Measurements from ENCODE around the gene SPATA33. TPM values are rescaled to one million over a fixed set of nuclear protein-coding genes. Genes with fewer than 3 reads are reported as not detected.

Gene SPATA33
- total RNA-seq, 2 experiments from 2014 or later, result 6.3 to 7.1 TPM

GRCh38 chr16:89645122-89645521, 12.5 kb upstream of the SPATA33 start:
- H3K27me3 Mint-ChIP-seq, result no peaks in the 10 kb centered on the region
- H3K9me3 Mint-ChIP-seq, result no peaks in the 10 kb centered on the region
- CTCF ChIA-PET, result no interaction called here
- no peak for TF ChIP-seq CTCF (IDR thresholded peaks at IDR 0.05)
- POLR2A ChIA-PET, result no interaction called here
- H3K4me3 Mint-ChIP-seq, result no peak overlapping the region
- peaks cover 10% of the 10 kb centered on the region for H3K4me1 Mint-ChIP-seq (ENCODE audit: low read depth)
- intact Hi-C loops (cut with micrococcal nuclease), result no loop called here
- no peak for DNase-seq
- no peak for ATAC-seq
- H3K27ac Mint-ChIP-seq, result no peak overlapping the region
- H3K36me3 Mint-ChIP-seq (ENCODE audit: low read depth), result peaks cover 26% of the 10 kb centered on the region

- ATAC-seq, result no peak
- H3K36me3 Mint-ChIP-seq (ENCODE audit: low read depth), result peaks cover 29% of the 10 kb centered on the region
Observed at GRCh38 chr16:89646270-89646669, 11.4 kb upstream of the SPATA33 start.

GRCh38 chr16:89646906-89647305, 10.7 kb upstream of the SPATA33 start:
- Mint-ChIP-seq H3K27me3 (no peaks in the 10 kb centered on the region), H3K4me3 (no peak overlapping the region), H3K4me1 (ENCODE audit: low read depth) (no peaks in the 10 kb centered on the region), H3K27ac (no peak overlapping the region), H3K36me3 (ENCODE audit: low read depth) (peaks cover 29% of the 10 kb centered on the region), H3K9me3 (no peaks in the 10 kb centered on the region)
- ChIA-PET CTCF (no interaction called here), POLR2A (no interaction called here)
- DNase-seq, result no peak
- intact Hi-C loops (cut with micrococcal nuclease), result no loop called here
- ATAC-seq, result no peak
- no peak for TF ChIP-seq CTCF (IDR thresholded peaks at IDR 0.05)

More at GRCh38 chr16:89646270-89646669, 11.4 kb upstream of the SPATA33 start:
- H3K4me3 Mint-ChIP-seq, result no peak overlapping the region
- CTCF ChIA-PET, result no interaction called here
- intact Hi-C loops (cut with micrococcal nuclease), result no loop called here
- H3K9me3 Mint-ChIP-seq, result no peaks in the 10 kb centered on the region
- no peak overlapping the region for H3K27ac Mint-ChIP-seq
- TF ChIP-seq CTCF (IDR thresholded peaks at IDR 0.05), result no peak
- H3K27me3 Mint-ChIP-seq, result no peaks in the 10 kb centered on the region
- H3K4me1 Mint-ChIP-seq (ENCODE audit: low read depth), result peaks cover 2% of the 10 kb centered on the region
- POLR2A ChIA-PET, result no interaction called here
- no peak for DNase-seq

- intact Hi-C loops (cut with micrococcal nuclease), result no loop called here
- peaks cover 18% of the 10 kb centered on the region for H3K36me3 Mint-ChIP-seq (ENCODE audit: low read depth)
- DNase-seq, result no peak
- no peak for ATAC-seq
- peaks cover 20% of the 10 kb centered on the region for H3K4me1 Mint-ChIP-seq (ENCODE audit: low read depth)
- H3K9me3 Mint-ChIP-seq, result no peaks in the 10 kb centered on the region
- no peak overlapping the region for H3K27ac Mint-ChIP-seq
- CTCF ChIA-PET, result interaction anchor here (1.2 kb wide), 1 partner anchor 15 kb away, joined by 5 read pairs; no protein-coding TSS in a partner anchor
- H3K4me3 Mint-ChIP-seq, result no peak overlapping the region
- no peaks in the 10 kb centered on the region for H3K27me3 Mint-ChIP-seq
- no peak for TF ChIP-seq CTCF (IDR thresholded peaks at IDR 0.05)
- POLR2A ChIA-PET, result interaction anchor here (1.0 to 1.2 kb wide), 2 partner anchors 11 to 107 kb away, joined by 4 to 5 read pairs; no protein-coding TSS in a partner anchor
Observed at GRCh38 chr16:89651584-89651983, 6.1 kb upstream of the SPATA33 start.

GRCh38 chr16:89653656-89654295, 3.9 kb upstream of the SPATA33 start:
- TF ChIP-seq CTCF (IDR thresholded peaks at IDR 0.05), result no peak

More at GRCh38 chr16:89653656-89654295, 3.9 kb upstream of the SPATA33 start:
- ATAC-seq (no peak), DNase-seq (no peak)
- CTCF ChIA-PET, result no interaction called here
- Mint-ChIP-seq H3K27ac (no peak overlapping the region), H3K4me3 (no peak overlapping the region), H3K36me3 (ENCODE audit: low read depth) (peaks cover 9% of the 10 kb centered on the region), H3K27me3 (no peaks in the 10 kb centered on the region), H3K4me1 (ENCODE audit: low read depth) (peaks cover 26% of the 10 kb centered on the region), H3K9me3 (no peaks in the 10 kb centered on the region)
- POLR2A ChIA-PET, result interaction anchor here (1.0 kb wide), 1 partner anchor 46 kb away, joined by 3 read pairs; no protein-coding TSS in a partner anchor
- intact Hi-C loops (cut with micrococcal nuclease), result no loop called here

Measured in activated CD8-positive, alpha-beta T cell treated with anti-CD3 and anti-CD28 coated beads for 36 hours (primary cell).